HCT116 (cell line): Measurements from ENCODE around the gene MZT2B.
"Not testable (repeated sequence)": the region's sequence is repeated elsewhere in the genome, so short reads cannot be mapped to it uniquely, and the experiment has no call there.

ENCODE experiments used
- CTCF ChIP-seq, 3 experiments: fragments of 200-600 bp in 1 of 3; sonication (generic) in 1 of 3; IDR thresholded peaks in 2 of 3; conservative IDR thresholded peaks in 1 of 3; 2 replicates each; pipeline ENCODE4 v1.5.1; 2012 to 2017; ENCODE audit warnings: low read depth in 2 of 3, low read length in 2 of 3, antibody characterized with exemption in 1 of 3, borderline replicate concordance in 1 of 3, control low read depth in 1 of 3, mild to moderate bottlenecking in 1 of 3, mixed read lengths in 1 of 3, mixed run types in 1 of 3, moderate library complexity in 1 of 3; ENCODE audit not compliant: insufficient read depth in 1 of 3
- JUND ChIP-seq: IDR thresholded peaks from 2 replicates; pipeline ENCODE4 v1.6.1; 2012
- SRF ChIP-seq: IDR thresholded peaks from 2 replicates; pipeline ENCODE4 v1.6.1; 2012; ENCODE audit warnings: low read depth
- YY1 ChIP-seq: IDR thresholded peaks from 2 replicates; pipeline ENCODE4 v1.6.1; 2011; ENCODE audit warnings: low read length, low read depth, moderate library complexity, mild to moderate bottlenecking; ENCODE audit not compliant: insufficient replicate concordance; ENCODE audit errors: extremely low read depth

DNA sequence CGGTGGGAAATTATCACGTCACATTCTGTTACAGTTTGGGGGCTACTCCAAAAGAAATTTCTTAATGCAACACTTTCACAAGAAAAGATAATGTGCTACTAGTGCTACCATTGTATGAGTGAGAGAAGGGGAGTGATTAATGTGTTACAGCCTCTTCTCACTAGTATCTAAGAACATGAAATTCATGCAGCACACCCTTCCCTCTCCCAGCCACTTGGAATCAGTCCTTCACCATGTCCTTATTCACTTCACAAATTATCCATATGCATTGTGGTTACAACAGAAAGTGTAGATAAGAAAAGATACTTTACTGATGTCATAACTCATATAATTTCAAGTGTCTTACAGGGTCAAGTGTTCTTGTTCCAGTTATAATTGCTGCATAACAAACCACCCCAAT, 37.1 kb downstream of the MZT2B start:
- TF ChIP-seq CTCF (IDR thresholded peaks at IDR 0.05 in 2 of 3, conservative IDR thresholded peaks at IDR 0.05 in 1 of 3; ENCODE audit: borderline replicate concordance in 1 of 3, insufficient read depth in 1 of 3, low read depth in 2 of 3, low read length in 2 of 3); SRF; YY1; JUND: not testable (repeated sequence)
